Epithelial cell of prostate (primary cell): ENCODE data around the gene ESR2.
"Not testable (repeated sequence)": the region's sequence is repeated elsewhere in the genome, so short reads cannot be mapped to it uniquely, and the experiment has no call there.

Experiments
- DNase-seq: peaks from one replicate; pipeline ENCODE4 v3.0.0-alpha.2; 2011; ENCODE audit warnings: low read depth, low spot score
- H3K27ac ChIP-seq: fragments of 450-650 bp; 2 replicates; pipeline ENCODE4 v1.5.1; 2017; ENCODE audit warnings: mild to moderate bottlenecking

The ESR2 gene

DNA sequence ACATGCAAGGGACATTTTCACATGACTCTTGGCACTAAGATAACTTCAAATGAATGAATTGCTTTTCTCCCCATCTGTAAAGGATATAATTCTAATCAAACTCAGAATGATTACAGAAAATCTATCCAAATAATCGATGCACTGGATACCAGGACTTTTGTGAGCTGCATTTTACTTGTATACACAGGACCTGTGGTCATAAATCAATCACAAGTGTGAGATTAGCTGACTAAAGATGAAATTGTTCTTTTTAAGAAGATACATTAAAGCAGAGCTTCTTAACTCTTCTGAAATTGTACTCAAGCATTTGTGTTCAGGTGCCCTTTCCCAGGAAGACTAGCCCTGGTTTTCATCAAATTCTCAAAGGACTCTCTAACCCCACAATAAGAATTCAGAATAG is 66.3 kb downstream of the ESR2 start:
- no peak for DNase-seq
- H3K27ac ChIP-seq = no peak overlapping the region

DNA sequence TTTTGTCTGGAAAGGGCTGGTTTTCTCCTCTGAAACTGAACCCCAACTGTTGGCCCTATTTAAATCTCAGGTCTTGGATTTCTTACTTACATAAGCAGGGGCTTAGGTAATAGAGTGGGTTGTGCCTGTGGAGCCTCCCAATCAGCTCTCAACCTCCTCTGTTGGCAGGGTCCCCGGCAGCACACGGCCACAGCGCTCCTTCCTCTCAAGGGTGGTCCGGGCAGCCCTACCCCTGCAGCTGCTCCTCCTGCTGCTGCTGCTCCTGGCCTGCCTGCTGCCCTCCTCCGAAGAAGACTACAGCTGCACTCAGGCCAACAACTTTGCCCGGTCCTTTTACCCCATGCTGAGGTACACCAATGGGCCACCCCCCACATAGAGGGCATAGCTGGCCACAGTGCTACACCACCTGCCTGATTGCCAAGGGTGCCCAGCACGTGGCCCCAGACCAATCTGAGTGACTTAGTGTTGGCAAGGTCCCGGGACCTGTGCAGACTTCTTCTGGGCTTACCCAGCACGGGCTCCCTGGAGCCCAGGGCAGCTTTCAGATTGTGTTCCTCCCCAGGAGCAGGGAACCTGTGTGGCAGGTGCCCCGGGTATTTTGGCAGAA is 68.9 kb downstream of the ESR2 start:
- no peak overlapping the region for H3K27ac ChIP-seq
- no peak for DNase-seq

DNA sequence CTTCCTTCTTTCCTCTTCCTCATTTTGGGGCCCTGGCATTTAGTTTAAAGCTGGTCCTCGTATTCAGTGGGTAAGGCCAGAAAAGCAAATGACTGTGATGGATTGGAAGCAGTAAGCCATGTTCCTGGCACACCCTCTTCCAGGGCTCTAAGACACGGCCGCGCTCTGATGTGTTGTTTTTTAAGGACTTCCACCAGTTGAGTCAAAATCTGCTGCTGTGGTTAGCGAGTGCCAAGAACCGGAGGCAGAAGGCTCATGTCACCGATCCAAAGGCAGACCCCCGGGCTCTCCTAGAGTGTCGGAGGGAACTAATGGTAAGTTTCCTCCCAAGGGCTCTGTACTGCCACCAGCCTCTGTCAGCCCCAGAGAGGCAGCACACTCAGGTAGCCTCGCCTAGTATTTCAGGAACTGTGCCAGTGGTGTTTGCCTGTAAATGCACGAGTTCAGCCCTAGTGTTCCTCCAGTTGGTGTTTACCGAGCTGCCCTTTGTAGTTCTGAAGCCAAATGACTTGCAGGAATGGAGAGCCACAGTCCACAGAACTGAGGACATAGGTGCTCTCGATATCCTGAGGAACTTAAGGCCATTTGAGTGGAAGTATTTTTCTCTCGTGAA is 72.7 kb downstream of the ESR2 start:
- H3K27ac ChIP-seq = no peak overlapping the region
- DNase-seq = no peak

DNA sequence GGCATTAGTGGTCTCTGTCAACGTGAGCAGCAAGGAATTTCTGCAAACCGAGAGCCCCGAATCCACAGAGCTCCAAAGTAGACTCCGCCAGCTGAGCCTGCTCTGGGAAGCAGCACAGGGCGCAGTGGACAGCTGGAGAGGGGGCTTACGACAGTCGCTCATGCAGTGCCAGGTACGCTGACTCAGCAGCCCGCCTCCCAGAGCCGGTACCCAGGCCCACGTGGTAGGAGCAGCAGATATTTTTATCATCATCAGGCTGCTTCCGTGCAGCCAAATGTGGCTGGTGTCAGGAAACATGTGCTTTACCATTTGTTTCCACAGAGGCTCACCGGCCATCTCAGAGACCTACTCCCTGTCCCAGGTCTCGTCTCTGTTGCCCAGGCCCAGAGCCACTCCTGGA is 73.7 kb downstream of the ESR2 start:
- no peak for DNase-seq
- H3K27ac ChIP-seq = no peak overlapping the region

DNA sequence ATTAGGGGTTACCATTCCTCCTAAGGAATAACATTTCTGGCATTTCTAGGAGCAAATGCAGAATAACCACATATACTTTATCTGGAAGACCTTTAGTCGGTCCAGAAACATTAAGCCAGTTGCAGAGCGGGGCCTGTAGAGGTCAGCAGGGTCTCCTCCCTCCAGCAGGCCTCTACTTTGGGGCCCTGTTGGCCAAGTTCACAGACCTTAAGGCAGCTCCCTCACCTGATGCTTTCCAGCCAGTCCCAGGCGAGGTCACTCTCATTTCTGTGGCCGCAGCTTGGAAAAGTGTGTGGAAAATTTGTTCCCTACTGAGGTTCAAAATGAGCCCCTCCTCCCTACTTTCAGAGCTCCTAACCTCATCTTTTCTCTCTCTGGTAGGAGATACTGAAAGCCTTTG is 74.1 kb downstream of the ESR2 start:
- no peak overlapping the region for H3K27ac ChIP-seq
- DNase-seq = no peak

DNA sequence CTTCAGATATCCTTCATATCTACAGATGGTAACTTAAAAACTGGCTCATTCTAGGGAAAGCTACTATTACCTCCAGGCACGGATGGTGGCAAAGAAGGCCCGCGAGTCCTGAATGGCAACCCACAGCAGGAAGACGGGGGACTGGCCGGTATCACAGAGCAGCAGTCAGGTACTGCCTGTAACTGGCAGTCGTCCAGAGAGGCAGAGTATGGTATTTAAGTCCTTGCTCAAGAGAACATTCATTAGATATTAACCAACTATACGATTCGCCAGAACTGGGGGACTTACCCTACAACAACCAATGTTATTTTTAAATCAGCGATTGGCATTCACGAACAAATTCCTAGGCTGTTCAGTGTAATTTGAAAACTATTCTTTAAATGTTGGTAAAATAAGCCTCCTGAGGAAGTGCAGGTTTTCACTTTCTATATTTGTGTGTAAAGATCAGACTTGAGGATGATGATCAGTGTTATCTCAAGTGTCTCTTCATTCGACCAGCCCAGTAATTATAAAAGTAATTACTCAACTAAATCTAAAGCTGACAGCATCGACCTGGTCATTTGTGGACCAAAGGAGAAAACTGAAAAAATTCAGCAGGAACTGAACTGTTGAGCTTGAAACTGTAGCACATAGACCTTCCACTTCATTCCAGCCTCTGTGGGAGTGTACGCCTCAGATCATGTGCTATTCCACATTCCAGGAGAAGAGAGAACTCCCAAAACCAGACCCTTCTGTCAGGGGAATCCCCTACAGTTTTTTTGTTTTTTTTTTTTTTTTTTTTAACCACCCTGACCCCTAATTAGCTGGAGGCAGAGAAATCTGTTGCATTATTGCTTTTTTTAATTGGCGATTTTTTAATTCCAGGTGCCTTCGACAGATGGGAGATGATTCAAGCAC is 75.6 kb downstream of the ESR2 start:
- no peak overlapping the region for H3K27ac ChIP-seq
- no peak for DNase-seq

DNA sequence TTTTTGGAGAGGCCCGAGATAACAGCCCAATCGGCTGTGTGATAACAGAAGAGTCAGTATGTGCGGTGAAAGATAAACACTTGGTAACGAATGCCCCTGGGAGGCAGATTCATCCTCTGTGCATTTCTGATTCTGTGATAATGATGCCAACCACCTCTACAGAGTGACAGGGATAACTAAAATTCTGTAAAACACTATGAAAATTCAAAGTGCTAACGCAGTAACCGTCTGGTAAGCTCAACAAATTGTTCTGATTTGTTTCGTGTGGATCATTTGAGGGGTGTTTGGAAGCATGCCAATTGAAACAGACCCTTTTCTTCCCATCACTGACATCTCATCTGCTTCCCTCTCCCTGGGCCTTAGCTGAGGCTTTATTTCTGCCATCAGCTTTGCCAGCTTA is 76.3 kb downstream of the ESR2 start:
- H3K27ac ChIP-seq = no peak overlapping the region
- no peak for DNase-seq

DNA sequence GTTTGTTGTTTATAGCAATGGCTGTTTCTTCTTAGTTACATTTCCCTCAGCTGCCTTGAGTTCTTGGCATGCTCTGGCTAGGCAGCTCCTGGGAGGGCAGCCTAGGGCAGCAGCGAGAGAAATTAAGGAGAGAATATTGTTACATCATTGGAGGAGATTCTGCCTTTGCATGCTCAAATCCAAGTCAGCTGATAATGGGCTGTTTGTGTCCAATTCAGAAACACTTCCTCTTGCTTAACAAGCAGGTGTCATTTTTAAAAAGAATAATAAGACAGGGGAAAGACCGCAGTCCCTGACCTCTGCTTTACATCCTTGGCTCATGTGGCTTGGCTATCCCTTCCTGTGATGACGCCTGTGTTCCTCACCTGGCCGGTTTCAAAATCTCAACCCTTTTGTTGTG is 76.9 kb downstream of the ESR2 start:
- DNase-seq = no peak
- H3K27ac ChIP-seq = no peak overlapping the region

DNA sequence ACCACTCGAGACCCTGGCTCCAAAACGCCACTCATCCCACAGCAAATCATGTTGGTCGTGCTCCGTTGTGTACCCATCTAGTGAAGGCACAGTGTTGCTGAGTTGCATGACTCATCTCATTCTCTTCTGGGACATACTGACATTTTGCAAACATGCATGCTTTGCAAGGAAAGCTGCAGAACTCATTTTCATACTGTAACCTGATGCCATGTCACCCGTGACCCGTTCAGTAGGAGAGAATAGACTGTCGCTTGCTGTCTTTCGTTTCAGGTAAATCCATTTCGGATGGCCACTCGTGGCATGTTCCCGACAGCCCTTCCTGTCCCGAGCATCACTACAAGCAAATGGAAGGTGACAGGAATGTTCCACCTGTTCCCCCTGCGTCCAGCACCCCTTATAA is 78.2 kb downstream of the ESR2 start:
- no peak for DNase-seq
- no peak overlapping the region for H3K27ac ChIP-seq

DNA sequence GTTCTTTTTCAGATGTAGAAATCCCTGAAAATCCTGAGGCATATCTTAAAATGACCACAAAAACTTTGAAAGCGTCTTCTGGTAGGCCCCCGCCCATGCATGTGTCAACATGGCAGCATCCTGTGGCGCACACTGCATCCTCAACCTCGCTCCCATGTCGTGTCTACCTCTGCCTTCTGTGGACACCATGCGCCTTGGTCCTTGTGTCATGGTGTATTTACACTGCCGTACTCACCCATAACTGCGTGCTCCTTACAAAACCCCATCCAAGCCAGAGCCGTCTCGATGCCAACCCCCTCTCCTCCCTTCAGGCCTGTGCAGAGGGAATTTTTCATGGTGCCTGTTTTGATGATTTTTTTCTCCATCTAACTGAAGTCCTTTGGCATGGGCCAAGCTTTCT is 78.9 kb downstream of the ESR2 start:
- DNase-seq = no peak
- H3K27ac ChIP-seq = no peak overlapping the region

DNA sequence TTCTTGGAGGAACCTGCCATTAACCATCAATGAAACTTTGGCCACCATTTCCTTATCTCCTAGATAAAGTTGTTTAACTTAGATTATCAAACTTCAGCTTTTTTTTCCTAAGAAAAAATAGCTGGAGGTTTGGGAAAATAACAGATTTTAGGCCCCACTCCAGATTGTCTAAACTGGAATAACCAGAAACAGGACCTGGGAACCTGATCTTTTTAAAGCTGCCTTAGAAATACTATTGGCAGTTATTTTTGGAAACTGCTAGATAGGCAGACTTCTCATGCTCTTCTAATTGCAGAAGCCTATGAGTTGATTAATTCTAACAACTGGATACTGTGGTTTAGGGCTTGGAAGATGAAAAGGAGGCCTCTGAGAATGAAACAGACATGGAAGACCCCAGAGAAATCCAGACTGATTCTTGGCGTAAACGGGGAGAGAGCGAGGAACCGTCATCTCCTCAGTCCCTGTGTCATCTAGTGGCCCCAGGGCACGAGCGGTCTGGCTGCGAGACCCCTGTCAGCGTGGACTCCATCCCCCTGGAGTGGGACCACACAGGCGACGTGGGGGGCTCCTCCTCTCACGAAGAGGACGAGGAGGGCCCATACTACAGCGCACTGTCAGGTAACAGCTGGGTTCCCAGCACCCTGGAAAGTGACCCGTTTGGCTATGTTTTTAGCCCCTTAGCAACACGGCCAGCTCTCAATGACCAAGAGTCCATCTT is 80.2 kb downstream of the ESR2 start:
- no peak for DNase-seq
- peak overlapping the region; percentile 63 for H3K27ac ChIP-seq

DNA sequence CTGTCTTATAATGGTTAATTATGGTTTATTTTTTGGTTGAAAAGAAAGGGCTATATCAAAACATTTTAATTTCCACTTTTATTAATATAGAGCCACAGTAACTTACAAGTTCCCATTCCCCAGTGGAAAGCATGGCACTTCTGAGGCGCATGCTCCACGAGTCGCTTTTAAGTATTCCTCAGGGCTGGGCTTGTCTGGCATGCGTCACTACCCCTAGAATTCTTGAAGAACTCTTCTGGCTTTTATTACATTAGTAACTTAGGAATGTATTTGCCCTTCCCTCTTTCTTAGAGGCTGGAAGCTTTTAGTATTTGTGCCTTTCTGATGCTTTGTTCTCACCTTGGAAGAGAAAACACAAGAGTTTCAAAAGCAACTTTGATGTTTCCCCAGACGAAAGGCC is 81.1 kb downstream of the ESR2 start:
- H3K27ac ChIP-seq = peak overlapping the region; percentile 63
- DNase-seq = no peak

DNA sequence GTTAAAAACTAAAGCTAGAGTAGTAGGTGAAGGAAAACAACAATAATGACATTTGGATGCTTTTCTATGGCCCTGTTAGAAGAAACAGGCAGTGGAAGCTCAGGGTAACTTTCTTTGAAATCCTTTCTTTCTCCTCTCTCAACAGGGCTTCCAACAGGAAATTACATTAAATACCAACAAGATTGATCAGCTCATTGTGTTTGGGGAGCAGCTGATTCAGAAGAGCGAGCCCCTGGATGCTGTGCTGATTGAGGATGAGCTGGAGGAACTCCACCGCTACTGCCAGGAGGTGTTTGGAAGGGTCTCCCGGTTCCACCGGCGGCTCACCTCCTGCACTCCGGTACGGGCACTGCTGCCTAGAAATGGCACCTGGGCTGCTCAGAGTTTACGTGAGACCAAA is 81.5 kb downstream of the ESR2 start:
- no peak for DNase-seq
- H3K27ac ChIP-seq = peak overlapping the region; percentile 63

DNA sequence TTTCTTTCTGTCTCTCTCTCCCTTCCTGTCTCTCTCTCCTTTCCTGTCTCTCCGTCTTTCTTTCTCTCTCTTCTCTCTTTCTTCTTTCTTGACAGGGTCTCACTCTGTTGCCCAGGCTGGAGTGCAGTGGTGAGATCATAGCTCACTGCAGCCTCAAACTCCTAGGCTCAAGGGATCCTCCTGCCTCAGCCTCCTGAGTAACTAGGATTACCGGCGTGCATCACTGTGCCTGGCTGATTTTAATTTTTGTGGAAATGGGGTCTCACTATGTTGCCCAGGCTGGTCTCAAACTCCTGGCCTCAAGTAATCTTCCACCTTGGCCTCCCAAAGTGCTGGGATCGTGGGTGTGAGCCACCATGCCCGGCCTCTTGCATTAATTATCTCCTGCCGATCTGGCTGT is 83.3 kb downstream of the ESR2 start:
- DNase-seq, H3K27ac ChIP-seq: not testable (repeated sequence)

DNA sequence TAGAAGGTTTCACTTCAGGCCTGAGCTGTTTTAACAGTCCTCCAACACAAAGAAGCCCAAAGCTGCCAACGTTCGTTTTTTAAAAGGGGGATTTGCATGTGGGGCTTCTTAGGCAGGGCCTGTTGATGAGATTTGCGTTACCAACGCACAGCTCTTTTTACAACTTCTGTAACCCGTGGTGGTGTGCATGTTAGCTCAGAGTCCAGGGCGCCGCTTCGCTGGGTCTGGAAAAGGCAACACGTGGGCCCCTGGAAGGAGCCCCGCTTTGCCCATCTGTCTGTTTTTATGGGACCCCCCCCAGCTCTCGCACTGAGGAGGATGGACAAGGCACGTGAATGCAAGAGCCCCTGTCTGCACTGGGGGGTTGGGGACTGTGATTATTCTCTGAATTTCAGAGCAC is 84.0 kb downstream of the ESR2 start:
- DNase-seq = no peak
- H3K27ac ChIP-seq = no peak overlapping the region

DNA sequence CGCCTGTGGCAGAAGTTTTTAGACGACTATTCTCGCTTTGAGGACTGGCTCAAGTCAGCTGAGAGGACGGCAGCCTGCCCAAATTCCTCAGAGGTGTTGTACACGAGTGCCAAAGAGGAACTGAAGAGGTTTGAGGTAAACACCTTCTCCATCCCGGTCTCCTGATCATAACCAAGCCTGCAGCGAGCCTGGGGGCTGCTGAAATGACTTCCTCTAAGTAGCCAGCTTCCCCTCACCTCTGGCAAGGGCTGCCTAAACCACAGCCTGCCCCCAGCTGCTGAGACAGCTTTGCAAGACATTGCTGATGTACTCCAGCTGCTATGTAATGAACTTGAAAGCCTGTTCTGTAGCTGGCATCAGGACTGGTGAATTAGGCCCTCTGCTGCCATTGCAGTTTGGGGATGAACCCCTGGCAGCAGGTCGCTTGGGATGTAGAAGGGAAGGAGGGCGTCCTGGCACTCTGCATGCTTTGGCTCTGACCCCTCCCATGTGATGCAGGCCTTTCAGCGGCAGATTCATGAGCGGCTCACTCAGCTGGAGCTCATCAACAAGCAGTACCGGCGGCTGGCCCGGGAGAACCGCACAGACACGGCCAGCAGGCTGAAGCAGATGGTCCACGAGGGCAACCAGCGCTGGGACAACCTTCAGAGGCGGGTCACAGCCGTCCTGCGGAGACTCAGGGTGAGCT is 84.6 kb downstream of the ESR2 start:
- no peak for DNase-seq
- H3K27ac ChIP-seq = no peak overlapping the region

DNA sequence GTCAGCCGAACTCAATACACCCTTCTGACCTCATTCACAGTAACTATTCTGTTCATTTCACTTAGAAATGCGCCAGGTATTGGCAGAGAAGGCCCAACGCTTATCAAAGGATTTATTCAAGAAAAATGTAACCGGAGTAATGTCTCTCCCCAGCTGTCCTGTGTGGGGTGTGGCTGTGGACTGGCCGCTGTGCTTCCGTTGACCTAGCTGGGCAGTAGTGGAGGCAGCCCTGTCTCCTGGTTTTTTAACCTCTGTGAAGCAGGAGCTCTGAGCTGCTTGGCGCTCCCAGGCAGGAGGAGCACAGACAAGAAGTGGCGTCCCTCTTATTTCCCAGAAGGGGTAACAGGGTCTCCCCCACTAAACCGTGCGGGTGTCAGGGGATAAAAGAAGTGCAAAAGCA is 85.2 kb downstream of the ESR2 start:
- DNase-seq = no peak
- H3K27ac ChIP-seq = no peak overlapping the region

DNA sequence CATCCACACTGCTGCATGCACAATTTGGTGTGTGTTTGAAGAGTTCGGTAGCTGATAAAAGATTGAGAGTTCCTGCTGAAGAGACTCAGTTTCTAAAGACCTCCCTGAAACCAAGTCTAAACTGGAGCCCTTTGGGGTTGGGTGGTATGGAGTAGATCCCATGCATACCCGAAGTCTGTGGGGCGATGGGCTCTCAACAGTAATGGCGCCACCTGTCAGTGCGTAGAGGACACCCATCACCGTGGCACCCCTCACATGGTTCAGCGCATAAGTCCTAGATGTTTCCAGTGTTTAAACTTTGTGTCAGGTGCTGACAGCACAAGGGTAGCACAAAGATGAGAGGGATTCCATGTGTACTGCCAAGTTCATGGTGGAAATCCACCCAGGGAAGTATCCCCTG is 85.9 kb downstream of the ESR2 start:
- no peak for DNase-seq
- no peak overlapping the region for H3K27ac ChIP-seq

DNA sequence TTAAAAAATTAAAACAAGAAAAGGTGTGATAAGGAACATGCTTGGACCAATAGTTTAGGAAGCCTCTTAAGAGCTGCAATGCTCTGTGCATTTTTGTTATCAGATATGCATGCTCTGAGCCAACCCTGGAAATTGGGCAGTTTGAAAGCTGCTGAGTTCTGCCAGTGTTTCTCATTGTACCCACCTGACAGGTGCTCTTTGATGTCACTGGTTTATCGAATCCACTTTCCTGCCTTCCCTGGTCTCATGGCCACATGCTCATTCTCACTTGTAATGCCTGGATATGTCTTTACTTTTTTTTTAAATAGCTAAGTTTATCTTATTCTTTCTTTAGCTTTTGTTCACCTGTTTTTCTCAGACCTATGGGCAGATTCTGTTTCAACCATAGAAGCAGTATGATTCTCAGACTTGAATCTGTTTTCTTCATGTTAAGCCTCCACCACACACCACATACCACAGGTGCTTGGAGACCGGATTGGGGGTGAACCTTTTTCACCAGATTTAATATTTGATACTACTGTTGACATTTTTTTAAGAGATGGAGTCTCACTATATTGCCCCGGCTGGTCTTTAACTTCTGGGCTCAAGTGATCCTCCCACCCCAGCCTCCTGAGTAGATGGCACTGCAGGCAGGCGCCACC is 90.7 kb downstream of the ESR2 start:
- no peak for DNase-seq
- no peak overlapping the region for H3K27ac ChIP-seq

DNA sequence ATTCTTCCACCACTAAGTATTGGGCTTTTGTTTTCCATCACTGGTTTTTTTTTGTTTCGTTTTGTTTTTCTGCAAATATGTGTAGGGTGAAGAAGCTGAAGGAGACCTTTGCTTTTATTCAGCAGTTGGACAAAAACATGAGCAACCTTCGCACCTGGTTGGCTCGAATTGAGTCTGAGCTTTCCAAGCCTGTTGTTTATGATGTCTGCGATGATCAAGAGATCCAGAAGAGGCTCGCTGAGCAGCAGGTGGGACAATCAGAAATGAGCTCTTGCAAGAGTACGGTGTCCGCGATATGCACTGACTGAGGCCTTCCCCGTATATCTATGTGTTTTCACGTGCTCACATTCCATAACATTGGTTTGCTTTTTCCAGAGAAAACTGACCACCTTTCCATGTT is 91.5 kb downstream of the ESR2 start:
- no peak overlapping the region for H3K27ac ChIP-seq
- no peak for DNase-seq
